ENCODE data around the gene TSPAN13.

TSPAN13 gene

GRCh38 chr7:16724344-16724743 is 29.2 kb upstream of the TSPAN13 start:
- no peak overlapping the region for H3K4me3 ChIP-seq (ENCODE audit: low read depth, low read length)
- TF ChIP-seq POLR2A (IDR thresholded peaks at IDR 0.05; ENCODE audit: extremely low read depth, insufficient read length): no peak
- TF ChIP-seq CTCF (IDR thresholded peaks at IDR 0.05; ENCODE audit: low read depth, low read length): no peak
- no peak for TF ChIP-seq MAX (IDR thresholded peaks at IDR 0.05; ENCODE audit: low read depth, low read length)
- TF ChIP-seq MYC (IDR thresholded peaks at IDR 0.05; ENCODE audit: low read depth, low read length): no peak
- DNase-seq (ENCODE audit: low read depth): no peak

GRCh38 chr7:16726189-16726588 is 27.4 kb upstream of the TSPAN13 start:
- no peak for TF ChIP-seq MAX (IDR thresholded peaks at IDR 0.05; ENCODE audit: low read depth, low read length)
- no peak for TF ChIP-seq MYC (IDR thresholded peaks at IDR 0.05; ENCODE audit: low read depth, low read length)
- TF ChIP-seq POLR2A (IDR thresholded peaks at IDR 0.05; ENCODE audit: extremely low read depth, insufficient read length): no peak
- TF ChIP-seq CTCF (IDR thresholded peaks at IDR 0.05; ENCODE audit: low read depth, low read length): no peak
- DNase-seq (ENCODE audit: low read depth): no peak
- H3K4me3 ChIP-seq (ENCODE audit: low read depth, low read length): no peak overlapping the region

- no peak for TF ChIP-seq POLR2A (IDR thresholded peaks at IDR 0.05; ENCODE audit: extremely low read depth, insufficient read length)
- TF ChIP-seq CTCF (IDR thresholded peaks at IDR 0.05; ENCODE audit: low read depth, low read length): no peak
- no peak for TF ChIP-seq MYC (IDR thresholded peaks at IDR 0.05; ENCODE audit: low read depth, low read length)
- TF ChIP-seq MAX (IDR thresholded peaks at IDR 0.05; ENCODE audit: low read depth, low read length): no peak
- no peak for DNase-seq (ENCODE audit: low read depth)
- no peak overlapping the region for H3K4me3 ChIP-seq (ENCODE audit: low read depth, low read length)
These were observed 25.8 kb upstream of the TSPAN13 start for GRCh38 chr7:16727736-16728135.

GRCh38 chr7:16728811-16729210 is 24.7 kb upstream of the TSPAN13 start:
- H3K4me3 ChIP-seq (ENCODE audit: low read depth, low read length): no peak overlapping the region
- DNase-seq (ENCODE audit: low read depth): no peak
- no peak for TF ChIP-seq CTCF (IDR thresholded peaks at IDR 0.05; ENCODE audit: low read depth, low read length)
- TF ChIP-seq POLR2A (IDR thresholded peaks at IDR 0.05; ENCODE audit: extremely low read depth, insufficient read length): no peak
- no peak for TF ChIP-seq MYC (IDR thresholded peaks at IDR 0.05; ENCODE audit: low read depth, low read length)
- TF ChIP-seq MAX (IDR thresholded peaks at IDR 0.05; ENCODE audit: low read depth, low read length): no peak

GRCh38 chr7:16729541-16729940 is 24.0 kb upstream of the TSPAN13 start:
- no peak overlapping the region for H3K4me3 ChIP-seq (ENCODE audit: low read depth, low read length)
- DNase-seq (ENCODE audit: low read depth): no peak
- TF ChIP-seq MAX (IDR thresholded peaks at IDR 0.05; ENCODE audit: low read depth, low read length) (no peak), CTCF (IDR thresholded peaks at IDR 0.05; ENCODE audit: low read depth, low read length) (no peak), MYC (IDR thresholded peaks at IDR 0.05; ENCODE audit: low read depth, low read length) (no peak), POLR2A (IDR thresholded peaks at IDR 0.05; ENCODE audit: extremely low read depth, insufficient read length) (no peak)

GRCh38 chr7:16730937-16731336 is 22.6 kb upstream of the TSPAN13 start:
- no peak overlapping the region for H3K4me3 ChIP-seq (ENCODE audit: low read depth, low read length)
- no peak for TF ChIP-seq MYC (IDR thresholded peaks at IDR 0.05; ENCODE audit: low read depth, low read length)
- no peak for TF ChIP-seq MAX (IDR thresholded peaks at IDR 0.05; ENCODE audit: low read depth, low read length)
- no peak for TF ChIP-seq POLR2A (IDR thresholded peaks at IDR 0.05; ENCODE audit: extremely low read depth, insufficient read length)
- TF ChIP-seq CTCF (IDR thresholded peaks at IDR 0.05; ENCODE audit: low read depth, low read length): no peak
- DNase-seq (ENCODE audit: low read depth): no peak

All from NB4 (cell line).